Smooth muscle cell (in vitro differentiated cells): ENCODE data around the gene NLE1. TPM values are rescaled to one million over a fixed set of nuclear protein-coding genes. Genes with fewer than 3 reads are reported as not detected.
"Not testable (repeated sequence)": the region's sequence is repeated elsewhere in the genome, so short reads cannot be mapped to it uniquely, and the experiment has no call there.

Experiments
- DNase-seq: peaks from one replicate; lab custom pipeline; 2025; ENCODE audit not compliant: unreplicated experiment; lab: John Stamatoyannopoulos, UW
- H2AFZ ChIP-seq: fragments of 200-600 bp; sonication (generic); 2 replicates; pipeline ENCODE4 v1.6.0; 2016; ENCODE audit warnings: antibody characterized with exemption, low read depth, mild to moderate bottlenecking
- H3F3A ChIP-seq: fragments of 200-600 bp; sonication (generic); 2 replicates; pipeline ENCODE4 v1.6.0; 2017; ENCODE audit warnings: antibody characterized with exemption, low read depth
- H3K27ac ChIP-seq: fragments of 200-600 bp; sonication (generic); 2 replicates; pipeline ENCODE4 v1.5.1; 2016; ENCODE audit warnings: low read depth, mild to moderate bottlenecking
- H3K27me3 ChIP-seq: fragments of 200-600 bp; sonication (generic); 2 replicates; pipeline ENCODE4 v1.6.1; 2016; ENCODE audit warnings: low read depth, mild to moderate bottlenecking
- H3K36me3 ChIP-seq: fragments of 200-600 bp; sonication (generic); 2 replicates; pipeline ENCODE4 v1.5.1; 2016; ENCODE audit warnings: low read depth
- H3K4me1 ChIP-seq: fragments of 200-600 bp; sonication (generic); 2 replicates; pipeline ENCODE4 v1.5.1; 2016; ENCODE audit warnings: low read depth
- H3K4me2 ChIP-seq: fragments of 200-600 bp; sonication (generic); 2 replicates; pipeline ENCODE4 v1.6.0; 2016; ENCODE audit warnings: mild to moderate bottlenecking
- H3K4me3 ChIP-seq: fragments of 200-600 bp; sonication (generic); 2 replicates; pipeline ENCODE4 v1.5.1; 2016; ENCODE audit warnings: mild to moderate bottlenecking
- H3K79me2 ChIP-seq: fragments of 200-600 bp; sonication (generic); 2 replicates; pipeline ENCODE4 v1.6.0; 2016; ENCODE audit warnings: low read depth, mild to moderate bottlenecking
- H3K9ac ChIP-seq: fragments of 200-600 bp; sonication (generic); 2 replicates; pipeline ENCODE4 v1.6.0; 2016; ENCODE audit warnings: low read depth
- H3K9me3 ChIP-seq: fragments of 200-600 bp; sonication (generic); replicated peaks from 2 replicates; pipeline ENCODE4 v1.5.1; 2016; ENCODE audit warnings: low read depth
- H4K20me1 ChIP-seq: fragments of 200-600 bp; sonication (generic); 2 replicates; pipeline ENCODE4 v1.6.0; 2016; ENCODE audit warnings: low read depth
- CTCF ChIP-seq: fragments of 200-600 bp; sonication (generic); IDR thresholded peaks from 2 replicates; pipeline ENCODE4 v1.5.1; 2017; ENCODE audit warnings: borderline replicate concordance, mild to moderate bottlenecking, antibody characterized with exemption; ENCODE audit not compliant: insufficient read depth, poor library complexity, severe bottlenecking
- WGBS: methylation state at CpG from one replicate; pipeline ENCODE4 v1.1.7; 2016; ENCODE audit warnings: low lambda C conversion rate; 5-methylcytosine and 5-hydroxymethylcytosine counted together
- polyA plus RNA-seq: library from polyadenylated mRNA; unstranded; fragments of >200 nt; fragmentation: Nextera tagmentation; extraction: Ambion mirVana; gene quantifications from 2 replicates; pipeline ENCODE4 v1.2.1, GENCODE V29; 2016
- total RNA-seq: library from RNA; depleted of rRNA; stranded (reverse); fragments of >200 nt; gene quantifications from 2 replicates; pipeline ENCODE4 v1.2.3, GENCODE V29; 2014

NLE1 gene
- total and polyA plus RNA-seq, 2 experiments from 2014 or later: 5.6 to 10.3 TPM

DNA sequence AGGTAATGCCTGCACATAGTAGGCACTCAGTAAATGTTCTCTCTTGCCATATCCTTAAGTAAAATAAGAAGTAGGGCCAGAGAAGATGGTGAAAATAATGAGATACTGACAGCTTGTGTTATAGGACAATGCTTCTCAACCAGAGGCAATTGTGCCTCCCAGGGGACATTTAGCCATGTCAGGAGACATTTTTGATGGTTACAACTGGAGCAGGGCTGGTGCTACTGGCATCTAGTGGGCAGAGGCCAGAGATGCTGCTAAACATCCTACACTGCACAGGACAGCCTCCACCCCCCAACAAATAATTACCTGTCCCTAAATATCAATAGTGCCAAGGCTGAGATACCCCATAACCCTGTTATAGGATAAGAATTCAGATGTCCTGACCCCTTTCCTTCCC, 24.1 kb downstream of the NLE1 start:
- H3K4me2 ChIP-seq: no peak overlapping the region
- H3K79me2 ChIP-seq: peaks cover 7% of the 10 kb centered on the region
- no peak overlapping the region for H2AFZ ChIP-seq
- no peak overlapping the region for H3K4me3 ChIP-seq
- no peak for DNase-seq
- H4K20me1 ChIP-seq: no peaks in the 10 kb centered on the region
- no peaks in the 10 kb centered on the region for H3F3A ChIP-seq
- no peak overlapping the region for H3K27ac ChIP-seq
- no peaks in the 10 kb centered on the region for H3K9me3 ChIP-seq
- H3K36me3 ChIP-seq: no peaks in the 10 kb centered on the region
- H3K9ac ChIP-seq: no peak overlapping the region
- TF ChIP-seq CTCF: no peak
- peaks cover 5% of the 10 kb centered on the region for H3K27me3 ChIP-seq
- peaks cover 7% of the 10 kb centered on the region for H3K4me1 ChIP-seq

DNA sequence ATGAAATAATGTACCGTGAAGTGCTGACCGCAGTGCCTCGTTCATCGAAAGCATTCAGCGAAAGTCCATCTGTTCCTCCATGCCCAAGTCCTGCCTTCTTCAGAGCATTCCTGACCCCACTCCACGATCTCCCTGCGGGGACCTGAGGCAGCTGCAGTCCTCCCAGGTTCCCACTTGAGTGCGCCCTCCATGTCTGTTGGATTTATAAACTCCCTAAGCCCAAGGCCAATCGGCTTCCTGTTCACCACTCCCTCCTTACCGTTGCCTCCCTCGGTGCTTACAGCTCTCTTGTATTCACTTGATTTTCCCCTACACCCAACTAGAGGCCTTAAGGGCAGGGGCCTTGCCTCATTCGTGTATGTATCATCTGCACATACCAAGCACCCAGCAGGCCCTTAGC, 25.3 kb downstream of the NLE1 start:
- Histone ChIP-seq H3K4me1 (peaks cover 7% of the 10 kb centered on the region), H4K20me1 (no peaks in the 10 kb centered on the region), H3K27me3 (no peaks in the 10 kb centered on the region), H3K27ac (no peak overlapping the region), H3K79me2 (peaks cover 7% of the 10 kb centered on the region), H3F3A (no peaks in the 10 kb centered on the region), H3K9ac (no peak overlapping the region), H3K4me2 (no peak overlapping the region), H3K36me3 (no peaks in the 10 kb centered on the region), H3K9me3 (no peaks in the 10 kb centered on the region), H2AFZ (no peak overlapping the region), H3K4me3 (no peak overlapping the region)
- no peak for DNase-seq
- TF ChIP-seq CTCF: no peak
- 89% methylated on average over 12 of the region's 12 CpGs for WGBS

DNA sequence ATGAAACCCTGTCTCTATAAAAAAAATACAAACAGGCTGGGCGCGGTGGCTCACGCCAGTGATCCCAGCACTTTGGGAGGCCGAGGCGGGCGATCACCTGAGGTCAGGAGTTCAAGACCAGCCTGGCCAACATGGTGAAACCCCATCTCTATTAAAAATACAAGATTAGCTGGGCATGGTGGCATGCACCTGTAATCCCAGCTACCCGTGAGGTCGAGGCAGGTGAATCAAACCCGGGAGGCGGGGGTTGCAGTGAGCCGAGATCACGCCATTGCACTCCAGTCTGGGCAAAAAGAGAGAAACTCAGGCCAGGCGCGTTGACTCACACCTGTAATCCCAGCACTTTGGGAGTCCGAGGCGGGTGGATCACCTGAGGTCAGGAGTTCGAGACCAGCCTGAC, 31.3 kb downstream of the NLE1 start:
- not testable (repeated sequence) for H3K36me3 ChIP-seq, H2AFZ ChIP-seq, H3K79me2 ChIP-seq, H3K4me3 ChIP-seq, H3K27me3 ChIP-seq, H3K9ac ChIP-seq, H3K4me1 ChIP-seq, H3K27ac ChIP-seq, H3K9me3 ChIP-seq, H4K20me1 ChIP-seq, H3K4me2 ChIP-seq, H3F3A ChIP-seq, DNase-seq
- 96% methylated on average over 17 of the region's 17 CpGs for WGBS

DNA sequence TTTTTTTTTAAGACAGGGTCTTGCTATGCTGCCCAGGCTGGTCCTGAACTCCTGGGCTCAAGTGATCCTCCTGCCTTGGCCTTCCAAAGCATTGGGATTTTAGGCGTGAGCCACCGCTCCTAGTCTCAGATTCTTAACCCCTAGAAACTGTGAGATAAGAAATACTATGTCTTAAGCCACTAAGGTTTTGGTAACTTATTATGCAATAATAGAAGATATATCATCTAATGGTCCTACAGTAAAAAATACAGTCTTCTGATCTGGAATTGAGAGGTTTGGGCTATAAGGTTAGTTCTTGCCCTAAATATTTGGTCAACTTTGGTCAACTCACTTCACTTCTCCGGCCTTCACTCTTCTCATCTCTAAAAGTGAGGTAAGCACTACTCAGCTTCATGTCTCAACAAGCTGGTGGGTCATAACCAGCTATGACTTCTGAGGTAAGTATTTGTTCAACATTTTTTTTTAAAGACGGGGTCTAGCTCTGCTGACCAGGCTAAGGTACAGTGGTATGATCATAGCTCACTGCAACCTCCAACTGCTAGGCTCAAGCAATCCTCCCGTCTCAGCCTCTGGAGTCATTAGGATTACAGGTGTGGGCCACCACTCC, 37.2 kb downstream of the NLE1 start:
- no peaks in the 10 kb centered on the region for H3K27me3 ChIP-seq
- H3K4me3 ChIP-seq: no peak overlapping the region
- no peak overlapping the region for H3K27ac ChIP-seq
- no peak for TF ChIP-seq CTCF
- H3K4me2 ChIP-seq: no peak overlapping the region
- no peaks in the 10 kb centered on the region for H4K20me1 ChIP-seq
- H3K36me3 ChIP-seq: no peaks in the 10 kb centered on the region
- no peak overlapping the region for H2AFZ ChIP-seq
- no peaks in the 10 kb centered on the region for H3K79me2 ChIP-seq
- no peaks in the 10 kb centered on the region for H3F3A ChIP-seq
- H3K4me1 ChIP-seq: no peaks in the 10 kb centered on the region
- no peaks in the 10 kb centered on the region for H3K9me3 ChIP-seq
- DNase-seq: no peak
- no peak overlapping the region for H3K9ac ChIP-seq
- 93% methylated on average over 5 of the region's 5 CpGs for WGBS
